Colonic mucosa (tissue), 4 donors: ENCODE data around the gene MAD1L1. TPM values are rescaled to one million over a fixed set of nuclear protein-coding genes. Genes with fewer than 3 reads are reported as not detected.

Source experiments
- DNase-seq: peaks from one replicate; pipeline ENCODE4 v3.0.0-alpha.2; 2020
- H3K27ac ChIP-seq: fragments of 200-600 bp; one replicate; pipeline ENCODE4 v1.8.0; 2021
- H3K27me3 ChIP-seq: fragments of 200-600 bp; one replicate; pipeline ENCODE4 v1.8.0; 2021
- H3K36me3 ChIP-seq: fragments of 200-600 bp; one replicate; pipeline ENCODE4 v1.8.0; 2021
- H3K4me1 ChIP-seq: fragments of 200-600 bp; one replicate; pipeline ENCODE4 v1.8.0; 2021; ENCODE audit warnings: mild to moderate bottlenecking
- H3K4me3 ChIP-seq: fragments of 200-600 bp; one replicate; pipeline ENCODE4 v1.8.0; 2021
- H3K9ac ChIP-seq, 2 donors: one replicate each; pipeline ENCODE4 v1.7.0; 2013; ENCODE audit warnings: control low read depth in 2 of 2, low read depth in 2 of 2, low read length in 2 of 2
- H3K9me3 ChIP-seq: fragments of 200-600 bp; one replicate; pipeline ENCODE4 v1.8.0; 2021
- intact Hi-C: fragments of 100-400 bp; cut with DNase I; formaldehyde crosslinking; loops from one replicate; pipeline ENCODE4 v1.14.1; 2022
- total RNA-seq, 2 donors: library from RNA; stranded (reverse); fragmentation: NEBNext Ultra II Directional in 1 of 2; extraction: Animal tissue kit (Norgen Biotek cat#: 25700) in 1 of 2; gene quantifications; one replicate each; pipeline ENCODE4 v1.2.1, GENCODE V29; 2021
- TF ChIP-seq, protein P1 (sequence below): fragments of 200-600 bp; IDR thresholded peaks from one replicate; pipeline ENCODE4 v1.8.0; 2022; ENCODE audit warnings: antibody characterized with exemption, mild to moderate bottlenecking
- donor health status: healthy.
- donor health status: DM: no; HTN: no; CAD: no.
- donor health status: DM: no; HTN: no; CAD: no.

MAD1L1 gene
- total RNA-seq, 2 donors from 2014 or later, result 18.2 to 47.0 TPM

DNA sequence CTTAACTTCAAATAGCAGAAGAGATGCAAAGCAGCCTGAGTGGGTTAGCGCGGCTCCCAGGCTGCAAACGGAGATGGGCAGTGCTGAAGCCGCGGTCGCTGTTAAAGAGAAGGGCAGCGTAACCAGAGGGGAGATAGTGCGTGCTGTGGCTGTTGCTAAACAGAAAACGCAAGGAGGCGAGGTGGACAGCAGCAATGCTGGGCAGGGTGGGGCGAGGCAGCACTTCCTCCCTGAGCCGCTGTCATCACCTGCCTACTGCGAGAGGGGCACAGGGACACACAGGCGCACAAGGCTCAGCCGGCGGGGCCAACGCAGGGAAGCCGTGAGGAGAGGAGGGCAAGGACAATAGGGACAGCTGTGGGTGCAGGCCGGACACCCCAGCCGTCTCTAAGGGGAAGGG, 137.3 kb downstream of the MAD1L1 start:
- no peak overlapping the region for H3K27ac ChIP-seq
- no peaks in the 10 kb centered on the region for H3K27me3 ChIP-seq
- no peak overlapping the region for H3K4me3 ChIP-seq
- TF ChIP-seq, protein P1, sequence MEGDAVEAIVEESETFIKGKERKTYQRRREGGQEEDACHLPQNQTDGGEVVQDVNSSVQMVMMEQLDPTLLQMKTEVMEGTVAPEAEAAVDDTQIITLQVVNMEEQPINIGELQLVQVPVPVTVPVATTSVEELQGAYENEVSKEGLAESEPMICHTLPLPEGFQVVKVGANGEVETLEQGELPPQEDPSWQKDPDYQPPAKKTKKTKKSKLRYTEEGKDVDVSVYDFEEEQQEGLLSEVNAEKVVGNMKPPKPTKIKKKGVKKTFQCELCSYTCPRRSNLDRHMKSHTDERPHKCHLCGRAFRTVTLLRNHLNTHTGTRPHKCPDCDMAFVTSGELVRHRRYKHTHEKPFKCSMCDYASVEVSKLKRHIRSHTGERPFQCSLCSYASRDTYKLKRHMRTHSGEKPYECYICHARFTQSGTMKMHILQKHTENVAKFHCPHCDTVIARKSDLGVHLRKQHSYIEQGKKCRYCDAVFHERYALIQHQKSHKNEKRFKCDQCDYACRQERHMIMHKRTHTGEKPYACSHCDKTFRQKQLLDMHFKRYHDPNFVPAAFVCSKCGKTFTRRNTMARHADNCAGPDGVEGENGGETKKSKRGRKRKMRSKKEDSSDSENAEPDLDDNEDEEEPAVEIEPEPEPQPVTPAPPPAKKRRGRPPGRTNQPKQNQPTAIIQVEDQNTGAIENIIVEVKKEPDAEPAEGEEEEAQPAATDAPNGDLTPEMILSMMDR, result no peak
- H3K36me3 ChIP-seq, result no peaks in the 10 kb centered on the region
- H3K4me1 ChIP-seq, result no peaks in the 10 kb centered on the region
- H3K9me3 ChIP-seq, result no peaks in the 10 kb centered on the region
- H3K9ac ChIP-seq, result no peak overlapping the region
- no peak for DNase-seq
- intact Hi-C loops, result no loop called here

DNA sequence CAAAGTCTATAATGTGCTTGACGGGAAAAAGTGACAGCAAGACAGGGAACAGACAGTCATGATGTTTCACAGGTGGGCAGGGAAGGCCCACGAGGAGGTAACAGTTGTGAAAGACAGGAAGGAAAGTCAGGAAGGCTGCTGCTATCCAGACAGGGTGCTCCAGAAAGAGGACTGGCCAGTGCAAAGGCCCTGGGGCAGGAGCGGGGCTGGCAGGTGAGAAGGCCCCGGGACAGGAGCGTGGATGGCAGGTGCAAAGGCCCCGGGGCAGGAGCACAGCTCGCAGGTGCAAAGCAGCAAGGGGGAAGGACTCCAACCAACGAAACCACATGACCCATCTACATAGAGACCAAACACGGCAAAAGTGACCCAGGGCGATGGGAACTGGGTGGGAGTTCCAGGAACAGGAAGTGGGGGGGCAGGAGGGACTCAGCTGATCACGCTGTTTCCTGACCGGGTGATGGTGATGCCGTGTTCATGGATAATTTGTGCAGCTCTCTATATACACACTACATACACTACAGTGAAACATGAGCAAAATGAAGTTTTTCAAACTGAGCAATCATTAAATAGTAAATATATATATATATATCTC, 138.2 kb downstream of the MAD1L1 start:
- intact Hi-C loops, result no loop called here
- H3K4me1 ChIP-seq, result no peaks in the 10 kb centered on the region
- no peak overlapping the region for H3K9ac ChIP-seq
- no peaks in the 10 kb centered on the region for H3K36me3 ChIP-seq
- DNase-seq, result no peak
- no peak overlapping the region for H3K27ac ChIP-seq
- H3K9me3 ChIP-seq, result no peaks in the 10 kb centered on the region
- no peak overlapping the region for H3K4me3 ChIP-seq
- H3K27me3 ChIP-seq, result no peaks in the 10 kb centered on the region
- TF ChIP-seq, protein P1, result no peak

DNA sequence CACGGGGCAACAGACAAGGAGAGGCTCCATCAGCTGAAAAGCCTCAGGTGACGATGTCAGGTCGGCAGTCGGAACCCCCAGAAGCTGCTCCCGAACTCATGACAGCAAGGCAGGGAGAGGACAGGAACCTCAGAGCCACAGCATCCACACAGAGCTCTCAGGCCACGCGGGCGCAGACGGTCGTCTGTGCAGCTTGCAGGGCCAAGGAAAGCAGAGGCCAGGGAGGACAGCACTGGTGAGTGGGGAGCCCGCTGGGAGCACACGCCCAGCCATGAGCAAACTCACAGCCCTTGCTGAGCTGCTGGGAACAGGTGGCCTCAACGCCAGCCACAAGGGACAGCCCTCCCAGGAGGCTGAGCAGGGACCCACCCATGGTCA, 138.9 kb downstream of the MAD1L1 start:
- no peak for DNase-seq
- Histone ChIP-seq H3K9ac (no peak overlapping the region), H3K4me3 (no peak overlapping the region), H3K36me3 (no peaks in the 10 kb centered on the region), H3K4me1 (no peaks in the 10 kb centered on the region), H3K27ac (no peak overlapping the region), H3K9me3 (no peaks in the 10 kb centered on the region), H3K27me3 (no peaks in the 10 kb centered on the region)
- TF ChIP-seq, protein P1, result no peak
- intact Hi-C loops, result no loop called here

DNA sequence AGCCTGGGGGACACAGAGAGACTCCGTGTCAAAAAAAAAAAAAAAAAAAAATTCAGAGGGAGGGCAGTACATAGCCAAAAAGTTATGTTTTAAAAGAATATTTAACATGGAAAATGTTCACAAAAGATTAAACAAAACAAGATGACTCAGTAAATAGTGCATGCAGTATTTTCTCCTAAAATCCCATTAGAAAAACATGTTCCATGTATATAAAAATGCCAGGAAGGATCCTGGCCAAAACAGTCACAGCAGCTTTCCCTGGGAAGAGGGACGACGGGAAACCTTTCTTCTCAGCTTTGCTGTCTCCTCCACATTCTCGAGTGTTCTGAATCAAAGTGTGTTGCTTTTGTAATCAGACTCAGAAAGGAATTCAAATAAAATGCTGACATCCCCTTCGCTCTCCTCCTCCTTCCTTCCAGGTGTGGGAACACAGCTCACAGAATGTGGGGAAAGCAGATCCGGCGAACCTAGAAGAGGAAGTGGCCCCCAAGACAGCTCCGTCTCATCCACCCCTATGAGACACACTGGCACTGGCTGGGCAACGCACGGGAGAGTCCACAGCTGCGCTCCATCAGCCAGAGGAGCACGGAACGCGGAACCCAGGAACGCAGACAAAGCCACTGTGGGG, 139.4 kb downstream of the MAD1L1 start:
- Histone ChIP-seq H3K9ac (no peak overlapping the region), H3K4me1 (no peaks in the 10 kb centered on the region), H3K27ac (no peak overlapping the region), H3K36me3 (no peaks in the 10 kb centered on the region), H3K9me3 (no peaks in the 10 kb centered on the region), H3K4me3 (no peak overlapping the region), H3K27me3 (no peaks in the 10 kb centered on the region)
- DNase-seq, result no peak
- intact Hi-C loops, result no loop called here
- TF ChIP-seq, protein P1, result no peak

DNA sequence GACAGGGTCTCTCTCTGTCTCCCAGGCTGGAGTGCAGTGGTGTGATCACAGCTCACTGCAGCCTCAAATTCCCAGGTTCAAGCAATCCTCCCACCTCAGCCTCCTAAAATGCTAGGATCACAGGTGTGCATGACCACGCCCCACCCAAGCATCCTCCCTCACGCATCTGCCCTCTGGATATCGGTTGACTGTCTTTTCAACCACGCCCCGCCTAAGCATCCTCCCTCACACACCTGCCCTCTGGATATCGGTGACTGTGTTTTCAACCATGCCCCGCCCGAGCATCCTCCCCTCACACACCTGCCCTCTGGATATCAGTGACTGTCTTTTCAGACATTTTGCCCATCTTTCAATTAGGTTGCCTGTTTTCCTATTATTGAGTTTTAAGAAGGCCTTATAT, 140.5 kb downstream of the MAD1L1 start:
- no peak for DNase-seq
- intact Hi-C loops, result no loop called here

More for the DNA sequence above, 140.5 kb downstream of the MAD1L1 start:
- Histone ChIP-seq H3K4me3 (no peak overlapping the region), H3K36me3 (no peaks in the 10 kb centered on the region), H3K27ac (no peak overlapping the region), H3K9me3 (no peaks in the 10 kb centered on the region), H3K27me3 (no peaks in the 10 kb centered on the region), H3K4me1 (no peaks in the 10 kb centered on the region), H3K9ac (no peak overlapping the region)
- TF ChIP-seq, protein P1, result no peak
